Testis (tissue), 3 donors: ENCODE data around the gene CCT6A. TPM values are rescaled to one million over a fixed set of nuclear protein-coding genes. Genes with fewer than 3 reads are reported as not detected.
"Not testable (repeated sequence)": the region's sequence is repeated elsewhere in the genome, so short reads cannot be mapped to it uniquely, and the experiment has no call there.

Source experiments
- DNase-seq: peaks from one replicate; pipeline ENCODE4 v3.0.0-alpha.2; 2019
- H3K27ac ChIP-seq, 2 donors: fragments of 200-600 bp; sonication (generic); one replicate each; pipeline ENCODE4 v1.5.1; 2019
- H3K27me3 ChIP-seq: fragments of 200-600 bp; sonication (generic); one replicate; pipeline ENCODE4 v1.5.1; 2019
- H3K36me3 ChIP-seq: fragments of 200-600 bp; sonication (generic); one replicate; pipeline ENCODE4 v1.5.1; 2017; ENCODE audit warnings: low read depth; ENCODE audit errors: missing control alignments
- H3K4me1 ChIP-seq: fragments of 200-600 bp; sonication (generic); one replicate; pipeline ENCODE4 v1.5.1; 2019
- H3K4me3 ChIP-seq, 2 donors: fragments of 200-600 bp; sonication (generic); one replicate each; pipeline ENCODE4 v1.5.1; 2017 to 2019
- H3K9me3 ChIP-seq: fragments of 200-600 bp; sonication (generic); one replicate; pipeline ENCODE4 v1.5.1; 2017
- CTCF ChIP-seq, 3 experiments: fragments of 450-650 bp in 2 of 3; fragments of 200-600 bp in 1 of 3; sonication (generic) in 1 of 3; IDR thresholded peaks; one replicate each; pipeline ENCODE4 v1.5.1; 2016 to 2019; ENCODE audit warnings: antibody characterized with exemption in 3 of 3, mild to moderate bottlenecking in 2 of 3, moderate library complexity in 1 of 3
- POLR2A ChIP-seq: fragments of 450-650 bp; IDR thresholded peaks from one replicate; pipeline ENCODE4 v1.6.1; 2017; ENCODE audit warnings: antibody characterized with exemption, mild to moderate bottlenecking, moderate library complexity
- WGBS, 2 donors: methylation state at CpG; one replicate each; pipeline ENCODE4 v1.1.5; 2018; 5-methylcytosine and 5-hydroxymethylcytosine counted together
- intact Hi-C: fragments of 100-400 bp; cut with DNase I; formaldehyde crosslinking; loops from one replicate; pipeline ENCODE4 v1.15.1; 2023; ENCODE audit warnings: low total_unique reads
- polyA plus RNA-seq: library from polyadenylated mRNA; stranded (reverse); fragments of 350-450 nt; fragmentation: Illumina TruSeq; extraction: RNeasy Lipid Tissue Mini Kit (QIAGEN cat#74804); gene quantifications from one replicate; pipeline ENCODE4 v1.2.3, GENCODE V29; 2014; ENCODE audit warnings: low read depth, low replicate concordance; ENCODE audit not compliant: insufficient read depth
- total RNA-seq, 2 donors: library from RNA; depleted of rRNA; stranded (reverse); fragments of >200 nt; gene quantifications; one replicate each; pipeline ENCODE4 v1.2.3, GENCODE V29; 2016

CCT6A gene
- total and polyA plus RNA-seq, 3 donors from 2014 or later: 90.4 to 103 (median 96.4) TPM

- peak; percentile 94 for DNase-seq
- WGBS, 2 donors: 1 to 2% methylated on average over 5 to 39 of the region's 49 CpGs
- intact Hi-C loops: no loop called here
- Histone ChIP-seq H3K27me3 (no peaks in the 10 kb centered on the region), H3K4me3 (peak within 1 kb of the TSS; percentile 69 to 96), H3K36me3 (no peaks in the 10 kb centered on the region), H3K4me1 (peaks cover 4% of the 10 kb centered on the region), H3K9me3 (no peaks in the 10 kb centered on the region), H3K27ac (peak within 1 kb of the TSS; percentile 41 to 93)
- TF ChIP-seq CTCF (IDR thresholded peaks at IDR 0.05) (peak in 1 of 3 experiments; percentile 21), POLR2A (peak; percentile 9)
These were observed 12.5 kb downstream of the CCT6A start, which contains the start of gene SUMF2 for GRCh38 chr7:56063882-56064625. TSS of gene SUMF2 (plus strand) at chr7:56064286. CDS start at chr7:56064312, 26 bp downstream.

- H3K27me3 ChIP-seq, intact Hi-C loops, H3K9me3 ChIP-seq, H3K27ac ChIP-seq, H3K36me3 ChIP-seq, H3K4me1 ChIP-seq, H3K4me3 ChIP-seq, DNase-seq: not testable (repeated sequence)
- WGBS, 2 donors: 67 to 76% methylated on average over 12 to 13 of the region's 13 CpGs
These were observed 14.8 kb downstream of the CCT6A start for GRCh38 chr7:56066376-56066775.

GRCh38 chr7:56074371-56074791 is 22.8 kb downstream of the CCT6A start:
- peaks cover 8% of the 10 kb centered on the region for H3K4me1 ChIP-seq
- no peak overlapping the region for H3K4me3 ChIP-seq
- DNase-seq: peak; percentile 87
- intact Hi-C loops: loop anchor here (10.0 kb wide), 1 partner anchor 70 kb away; no protein-coding TSS in a partner anchor
- 13 to 14% methylated on average over 19 of the region's 19 CpGs for WGBS, 2 donors
- TF ChIP-seq POLR2A (no peak), CTCF (IDR thresholded peaks at IDR 0.05) (peak; percentile 81 to 89 (median 83))
- H3K36me3 ChIP-seq: no peaks in the 10 kb centered on the region
- H3K27ac ChIP-seq: no peak overlapping the region
- H3K27me3 ChIP-seq: no peaks in the 10 kb centered on the region
- H3K9me3 ChIP-seq: no peaks in the 10 kb centered on the region

- 94 to 95% methylated on average over 3 of the region's 3 CpGs for WGBS, 2 donors
- intact Hi-C loops: loop anchor here (10.0 kb wide), 1 partner anchor 73 kb away; no protein-coding TSS in a partner anchor
- Histone ChIP-seq H3K4me1 (peaks cover 16% of the 10 kb centered on the region), H3K36me3 (no peaks in the 10 kb centered on the region), H3K27ac (no peak overlapping the region), H3K9me3 (no peaks in the 10 kb centered on the region), H3K27me3 (no peaks in the 10 kb centered on the region), H3K4me3 (no peak overlapping the region)
- TF ChIP-seq POLR2A (no peak), CTCF (IDR thresholded peaks at IDR 0.05) (no peak)
- DNase-seq: no peak
These were observed 26.1 kb downstream of the CCT6A start for GRCh38 chr7:56077681-56078080.

GRCh38 chr7:56078196-56078595 is 26.6 kb downstream of the CCT6A start:
- intact Hi-C loops: loop anchor here (10.0 kb wide), 1 partner anchor 73 kb away; no protein-coding TSS in a partner anchor
- Histone ChIP-seq H3K4me3 (no peak overlapping the region), H3K9me3 (no peaks in the 10 kb centered on the region), H3K4me1 (peaks cover 19% of the 10 kb centered on the region), H3K27me3 (no peaks in the 10 kb centered on the region), H3K36me3 (no peaks in the 10 kb centered on the region), H3K27ac (no peak overlapping the region)
- 93 to 100% methylated on average over 1 to 15 of the region's 16 CpGs for WGBS, 2 donors
- TF ChIP-seq POLR2A (no peak), CTCF (IDR thresholded peaks at IDR 0.05) (no peak)
- no peak for DNase-seq
